ENCODE data around the gene MPL. TPM values are rescaled to one million over a fixed set of nuclear protein-coding genes. Genes with fewer than 3 reads are reported as not detected.

MPL gene
- 0.21 TPM for polyA plus RNA-seq
- long read RNA-seq, donor 1: 0 reads
- long read RNA-seq, donor 2: 0 reads
- long read RNA-seq, donor 3: 0 reads
- long read RNA-seq, donor 4: 0 reads
- long read RNA-seq, donor 5: 0 reads
- long read RNA-seq, donor 6: 0 reads
- long read RNA-seq, donor 7: 0 reads
- long read RNA-seq, donor 8: 0 reads
- long read RNA-seq, donor 9: 0 reads
- long read RNA-seq, donor 10: 0 reads
- long read RNA-seq, donor 11: 0 reads

GRCh38 chr1:43337588-43337987 is at the start of gene MPL:
MPL (plus strand) TSS chr1:43337818; CDS start chr1:43337849, 31 bp downstream.
- DNase-seq: no peak
- no peaks in the 10 kb centered on the region for H3K27me3 ChIP-seq (ENCODE audit: control insufficient read depth, insufficient read depth, low read length)
- no peak within 1 kb of the TSS for H3K27ac ChIP-seq (ENCODE audit: low read length)
- H3K9me3 ChIP-seq (ENCODE audit: control insufficient read depth, low read depth, low read length): no peaks in the 10 kb centered on the region
- H3K4me3 ChIP-seq (ENCODE audit: low read length): no peak within 1 kb of the TSS
- no CpG with 5 or more reads among the region's 3 CpGs for WGBS (ENCODE audit: insufficient coverage, low lambda C conversion rate)
- H3K4me1 ChIP-seq (ENCODE audit: control insufficient read depth, insufficient read depth, low read length): peaks cover 14% of the 10 kb centered on the region
- no peaks in the 10 kb centered on the region for H3K36me3 ChIP-seq (ENCODE audit: control insufficient read depth, insufficient read depth, low read length)

- Histone ChIP-seq H3K36me3 (ENCODE audit: control insufficient read depth, insufficient read depth, low read length) (no peaks in the 10 kb centered on the region), H3K4me3 (ENCODE audit: low read length) (no peak overlapping the region), H3K4me1 (ENCODE audit: control insufficient read depth, insufficient read depth, low read length) (peaks cover 32% of the 10 kb centered on the region), H3K27me3 (ENCODE audit: control insufficient read depth, insufficient read depth, low read length) (no peaks in the 10 kb centered on the region), H3K27ac (ENCODE audit: low read length) (no peak overlapping the region), H3K9me3 (ENCODE audit: control insufficient read depth, low read depth, low read length) (no peaks in the 10 kb centered on the region)
- no peak for DNase-seq
- 60% methylated on average over 1 of the region's 9 CpGs for WGBS (ENCODE audit: insufficient coverage, low lambda C conversion rate)
These were observed 49.4 kb upstream of the MPL start for GRCh38 chr1:43288058-43288784.

- no peak for DNase-seq
These were observed 48.6 kb upstream of the MPL start for GRCh38 chr1:43288785-43289706.

GRCh38 chr1:43292216-43292615 is 45.4 kb upstream of the MPL start:
- H3K4me3 ChIP-seq (ENCODE audit: low read length): no peak overlapping the region
- H3K9me3 ChIP-seq (ENCODE audit: control insufficient read depth, low read depth, low read length): no peaks in the 10 kb centered on the region
- DNase-seq: no peak
- H3K36me3 ChIP-seq (ENCODE audit: control insufficient read depth, insufficient read depth, low read length): no peaks in the 10 kb centered on the region
- no peaks in the 10 kb centered on the region for H3K27me3 ChIP-seq (ENCODE audit: control insufficient read depth, insufficient read depth, low read length)
- H3K27ac ChIP-seq (ENCODE audit: low read length): no peak overlapping the region
- no CpG with 5 or more reads among the region's 7 CpGs for WGBS (ENCODE audit: insufficient coverage, low lambda C conversion rate)
- H3K4me1 ChIP-seq (ENCODE audit: control insufficient read depth, insufficient read depth, low read length): peaks cover 12% of the 10 kb centered on the region

More at GRCh38 chr1:43288785-43289706, 48.6 kb upstream of the MPL start:
- 93% methylated on average over 2 of the region's 12 CpGs for WGBS (ENCODE audit: insufficient coverage, low lambda C conversion rate)
- peak overlapping the region; percentile 11 for H3K27ac ChIP-seq (ENCODE audit: low read length)
- no peaks in the 10 kb centered on the region for H3K27me3 ChIP-seq (ENCODE audit: control insufficient read depth, insufficient read depth, low read length)
- no peaks in the 10 kb centered on the region for H3K36me3 ChIP-seq (ENCODE audit: control insufficient read depth, insufficient read depth, low read length)
- peaks cover 24% of the 10 kb centered on the region for H3K4me1 ChIP-seq (ENCODE audit: control insufficient read depth, insufficient read depth, low read length)
- H3K9me3 ChIP-seq (ENCODE audit: control insufficient read depth, low read depth, low read length): no peaks in the 10 kb centered on the region
- no peak overlapping the region for H3K4me3 ChIP-seq (ENCODE audit: low read length)

- no peak overlapping the region for H3K27ac ChIP-seq (ENCODE audit: low read length)
- H3K27me3 ChIP-seq (ENCODE audit: control insufficient read depth, insufficient read depth, low read length): no peaks in the 10 kb centered on the region
- H3K36me3 ChIP-seq (ENCODE audit: control insufficient read depth, insufficient read depth, low read length): no peaks in the 10 kb centered on the region
- H3K4me3 ChIP-seq (ENCODE audit: low read length): no peak overlapping the region
- no CpG with 5 or more reads among the region's 5 CpGs for WGBS (ENCODE audit: insufficient coverage, low lambda C conversion rate)
- peaks cover 12% of the 10 kb centered on the region for H3K4me1 ChIP-seq (ENCODE audit: control insufficient read depth, insufficient read depth, low read length)
- no peak for DNase-seq
- no peaks in the 10 kb centered on the region for H3K9me3 ChIP-seq (ENCODE audit: control insufficient read depth, low read depth, low read length)
These were observed 44.9 kb upstream of the MPL start for GRCh38 chr1:43292679-43293078.

- Histone ChIP-seq H3K27ac (ENCODE audit: low read length) (no peak overlapping the region), H3K27me3 (ENCODE audit: control insufficient read depth, insufficient read depth, low read length) (no peaks in the 10 kb centered on the region), H3K4me1 (ENCODE audit: control insufficient read depth, insufficient read depth, low read length) (peaks cover 12% of the 10 kb centered on the region), H3K9me3 (ENCODE audit: control insufficient read depth, low read depth, low read length) (no peaks in the 10 kb centered on the region), H3K36me3 (ENCODE audit: control insufficient read depth, insufficient read depth, low read length) (no peaks in the 10 kb centered on the region), H3K4me3 (ENCODE audit: low read length) (no peak overlapping the region)
- WGBS (ENCODE audit: insufficient coverage, low lambda C conversion rate): no CpG with 5 or more reads among the region's 2 CpGs
- DNase-seq: no peak
These were observed 44.4 kb upstream of the MPL start for GRCh38 chr1:43293176-43293575.

GRCh38 chr1:43293896-43294760 is 43.5 kb upstream of the MPL start:
- no peak overlapping the region for H3K4me3 ChIP-seq (ENCODE audit: low read length)
- H3K27me3 ChIP-seq (ENCODE audit: control insufficient read depth, insufficient read depth, low read length): no peaks in the 10 kb centered on the region
- no peaks in the 10 kb centered on the region for H3K9me3 ChIP-seq (ENCODE audit: control insufficient read depth, low read depth, low read length)
- H3K27ac ChIP-seq (ENCODE audit: low read length): no peak overlapping the region
- WGBS (ENCODE audit: insufficient coverage, low lambda C conversion rate): no CpG with 5 or more reads among the region's 7 CpGs
- no peak for DNase-seq
- no peaks in the 10 kb centered on the region for H3K36me3 ChIP-seq (ENCODE audit: control insufficient read depth, insufficient read depth, low read length)
- peaks cover 7% of the 10 kb centered on the region for H3K4me1 ChIP-seq (ENCODE audit: control insufficient read depth, insufficient read depth, low read length)

- no peak for DNase-seq
- no peak overlapping the region for H3K4me3 ChIP-seq (ENCODE audit: low read length)
- H3K36me3 ChIP-seq (ENCODE audit: control insufficient read depth, insufficient read depth, low read length): no peaks in the 10 kb centered on the region
- no peak overlapping the region for H3K27ac ChIP-seq (ENCODE audit: low read length)
- H3K4me1 ChIP-seq (ENCODE audit: control insufficient read depth, insufficient read depth, low read length): peaks cover 4% of the 10 kb centered on the region
- H3K27me3 ChIP-seq (ENCODE audit: control insufficient read depth, insufficient read depth, low read length): no peaks in the 10 kb centered on the region
- WGBS (ENCODE audit: insufficient coverage, low lambda C conversion rate): no CpG with 5 or more reads among the region's 8 CpGs
- H3K9me3 ChIP-seq (ENCODE audit: control insufficient read depth, low read depth, low read length): no peaks in the 10 kb centered on the region
These were observed 42.9 kb upstream of the MPL start for GRCh38 chr1:43294761-43295160.

GRCh38 chr1:43296207-43296606 is 41.4 kb upstream of the MPL start:
- H3K27ac ChIP-seq (ENCODE audit: low read length): no peak overlapping the region
- no peaks in the 10 kb centered on the region for H3K36me3 ChIP-seq (ENCODE audit: control insufficient read depth, insufficient read depth, low read length)
- H3K4me1 ChIP-seq (ENCODE audit: control insufficient read depth, insufficient read depth, low read length): peaks cover 4% of the 10 kb centered on the region
- no peaks in the 10 kb centered on the region for H3K9me3 ChIP-seq (ENCODE audit: control insufficient read depth, low read depth, low read length)
- WGBS (ENCODE audit: insufficient coverage, low lambda C conversion rate): no CpG with 5 or more reads among the region's 1 CpG
- no peak for DNase-seq
- H3K4me3 ChIP-seq (ENCODE audit: low read length): no peak overlapping the region
- H3K27me3 ChIP-seq (ENCODE audit: control insufficient read depth, insufficient read depth, low read length): no peaks in the 10 kb centered on the region
